ENCODE results near the gene RPIA. TPM values are rescaled to one million over a fixed set of nuclear protein-coding genes. Genes with fewer than 3 reads are reported as not detected.

The RPIA gene
- polyA plus RNA-seq, 3 donors = 12.4 to 23.1 (median 17.9) TPM

DNA sequence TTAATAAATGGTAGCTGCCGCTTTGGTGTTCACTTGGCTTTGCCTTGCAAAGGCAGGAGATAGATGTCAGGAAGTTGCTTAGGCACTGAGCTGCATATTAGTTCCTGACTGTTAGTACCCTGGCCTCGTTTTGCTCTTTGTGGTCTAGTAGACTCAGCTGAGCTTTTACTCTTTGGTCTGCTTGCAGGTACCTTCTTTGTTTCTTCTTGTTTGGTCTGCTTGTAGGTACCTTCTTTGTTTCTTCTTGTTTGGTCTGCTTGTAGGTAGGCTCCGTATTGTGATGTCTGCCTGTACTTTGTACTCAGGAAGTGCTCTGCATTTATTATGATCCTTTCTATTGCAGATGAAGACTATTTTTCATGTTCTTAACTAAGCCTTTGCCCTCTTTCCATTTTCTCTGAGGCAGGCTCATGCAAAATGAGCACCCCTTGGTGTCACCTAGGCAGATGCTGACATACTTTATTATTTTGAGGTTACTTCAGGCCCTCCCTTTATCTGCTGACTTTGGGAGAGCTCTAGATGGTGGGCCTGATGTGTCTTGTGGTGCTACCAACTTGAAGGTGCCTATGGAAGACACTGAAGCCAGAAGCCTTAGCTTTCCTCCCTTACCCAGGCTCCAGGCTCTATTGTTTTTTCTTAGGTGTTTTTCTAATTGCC, 6.0 kb downstream of the RPIA start:
- TF ChIP-seq, protein P1, sequence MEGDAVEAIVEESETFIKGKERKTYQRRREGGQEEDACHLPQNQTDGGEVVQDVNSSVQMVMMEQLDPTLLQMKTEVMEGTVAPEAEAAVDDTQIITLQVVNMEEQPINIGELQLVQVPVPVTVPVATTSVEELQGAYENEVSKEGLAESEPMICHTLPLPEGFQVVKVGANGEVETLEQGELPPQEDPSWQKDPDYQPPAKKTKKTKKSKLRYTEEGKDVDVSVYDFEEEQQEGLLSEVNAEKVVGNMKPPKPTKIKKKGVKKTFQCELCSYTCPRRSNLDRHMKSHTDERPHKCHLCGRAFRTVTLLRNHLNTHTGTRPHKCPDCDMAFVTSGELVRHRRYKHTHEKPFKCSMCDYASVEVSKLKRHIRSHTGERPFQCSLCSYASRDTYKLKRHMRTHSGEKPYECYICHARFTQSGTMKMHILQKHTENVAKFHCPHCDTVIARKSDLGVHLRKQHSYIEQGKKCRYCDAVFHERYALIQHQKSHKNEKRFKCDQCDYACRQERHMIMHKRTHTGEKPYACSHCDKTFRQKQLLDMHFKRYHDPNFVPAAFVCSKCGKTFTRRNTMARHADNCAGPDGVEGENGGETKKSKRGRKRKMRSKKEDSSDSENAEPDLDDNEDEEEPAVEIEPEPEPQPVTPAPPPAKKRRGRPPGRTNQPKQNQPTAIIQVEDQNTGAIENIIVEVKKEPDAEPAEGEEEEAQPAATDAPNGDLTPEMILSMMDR (IDR thresholded peaks at IDR 0.05) = no peak
- Histone ChIP-seq H3K4me1 (ENCODE audit: control insufficient read depth in 1 of 2, insufficient read depth in 2 of 2, low read length in 2 of 2) (peaks cover 14 to 17% of the 10 kb centered on the region in 2 donors), H4K20me1 (ENCODE audit: insufficient read depth, low read length) (peaks cover 3% of the 10 kb centered on the region), H3K27ac (ENCODE audit: low read depth in 1 of 2, low read length in 2 of 2) (no peak overlapping the region), H2AFZ (ENCODE audit: insufficient read depth, low read depth, low read length, poor library complexity, severe bottlenecking) (no peak overlapping the region), H3K79me2 (ENCODE audit: insufficient read depth, low read length) (peaks cover 50% of the 10 kb centered on the region), H3K36me3 (replicated peaks in 1 of 2; ENCODE audit: control insufficient read depth in 1 of 2, insufficient read depth in 2 of 2, low read length in 2 of 2) (peaks cover 7 to 39% of the 10 kb centered on the region in 2 donors), H3K9me3 (replicated peaks in 1 of 2; ENCODE audit: control insufficient read depth in 1 of 2, insufficient read depth in 1 of 2, low read length in 2 of 2) (no peaks in the 10 kb centered on the region), H3K4me2 (replicated peaks; ENCODE audit: extremely low read depth, low read length, poor library complexity, severe bottlenecking) (no peak overlapping the region), H3K27me3 (ENCODE audit: control insufficient read depth in 2 of 2, insufficient read depth in 2 of 2, low read length in 2 of 2) (no peaks in the 10 kb centered on the region), H3K9ac (ENCODE audit: insufficient read depth, low read length, poor library complexity, severe bottlenecking) (no peak overlapping the region), H3K4me3 (replicated peaks in 1 of 3; ENCODE audit: low read depth in 2 of 3, low read length in 3 of 3) (no peak overlapping the region)
- Mint-ChIP-seq H3K4me3 (no peak overlapping the region), H3K4me1 (peaks cover 22% of the 10 kb centered on the region), H3K9me3 (peaks cover 0 to 5% (median under 1%) of the 10 kb centered on the region in 7 donors), H3K27me3 (ENCODE audit: low read depth in 3 of 3) (no peaks in the 10 kb centered on the region), H3K27ac (no peak overlapping the region), H3K36me3 (peaks cover 37 to 41% of the 10 kb centered on the region in 2 donors)
- 44% methylated on average over 2 of the region's 3 CpGs for WGBS (ENCODE audit: insufficient coverage)
- DNase-seq = no peak
- intact Hi-C loops (cut with micrococcal nuclease) = no loop called here

DNA sequence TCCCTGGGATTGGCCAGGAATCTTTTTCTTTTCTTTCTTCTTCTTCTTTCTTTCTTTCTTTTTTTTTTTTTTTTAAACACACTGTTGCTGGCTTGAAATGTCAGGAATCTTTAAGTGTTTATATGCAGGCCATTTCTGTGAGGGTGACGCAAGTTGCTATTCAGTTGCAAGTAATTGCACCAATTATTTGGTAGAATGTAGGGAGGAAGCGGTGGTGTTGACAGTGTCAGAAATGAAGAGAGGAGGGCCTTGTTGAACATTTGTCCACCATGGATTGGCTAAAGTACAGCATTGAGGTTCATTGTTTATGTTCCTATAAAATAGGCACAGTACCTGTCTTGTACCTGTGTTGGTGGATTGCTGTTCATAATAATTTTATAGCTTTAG, 6.5 kb downstream of the RPIA start:
- H3K4me3 ChIP-seq (replicated peaks in 1 of 3; ENCODE audit: low read depth in 2 of 3, low read length in 3 of 3) = no peak overlapping the region
- H3K27ac Mint-ChIP-seq = no peak overlapping the region
- no peaks in the 10 kb centered on the region for H3K27me3 ChIP-seq (ENCODE audit: control insufficient read depth in 2 of 2, insufficient read depth in 2 of 2, low read length in 2 of 2)
- peaks cover 9 to 11% of the 10 kb centered on the region in 2 donors for H3K4me1 ChIP-seq (ENCODE audit: control insufficient read depth in 1 of 2, insufficient read depth in 2 of 2, low read length in 2 of 2)
- peaks cover 3% of the 10 kb centered on the region for H4K20me1 ChIP-seq (ENCODE audit: insufficient read depth, low read length)
- peaks cover 45% of the 10 kb centered on the region for H3K79me2 ChIP-seq (ENCODE audit: insufficient read depth, low read length)
- H3K4me2 ChIP-seq (replicated peaks; ENCODE audit: extremely low read depth, low read length, poor library complexity, severe bottlenecking) = no peak overlapping the region
- TF ChIP-seq, protein P1 (IDR thresholded peaks at IDR 0.05) = no peak
- H3K27me3 Mint-ChIP-seq (ENCODE audit: low read depth in 3 of 3) = no peaks in the 10 kb centered on the region
- DNase-seq = no peak
- no peak overlapping the region for H2AFZ ChIP-seq (ENCODE audit: insufficient read depth, low read depth, low read length, poor library complexity, severe bottlenecking)
- no peak overlapping the region for H3K27ac ChIP-seq (ENCODE audit: low read depth in 1 of 2, low read length in 2 of 2)
- 92% methylated on average over 2 of the region's 2 CpGs for WGBS (ENCODE audit: insufficient coverage)
- peaks cover 2 to 8% (median 3%) of the 10 kb centered on the region in 7 donors for H3K9me3 Mint-ChIP-seq
- H3K4me1 Mint-ChIP-seq = peaks cover 17% of the 10 kb centered on the region
- H3K36me3 Mint-ChIP-seq = peaks cover 42 to 46% of the 10 kb centered on the region in 2 donors
- H3K9ac ChIP-seq (ENCODE audit: insufficient read depth, low read length, poor library complexity, severe bottlenecking) = no peak overlapping the region
- intact Hi-C loops (cut with micrococcal nuclease) = no loop called here
- no peak overlapping the region for H3K4me3 Mint-ChIP-seq
- peaks cover 0 to 2% of the 10 kb centered on the region in 2 donors for H3K9me3 ChIP-seq (replicated peaks in 1 of 2; ENCODE audit: control insufficient read depth in 1 of 2, insufficient read depth in 1 of 2, low read length in 2 of 2)
- peaks cover 11 to 44% of the 10 kb centered on the region in 2 donors for H3K36me3 ChIP-seq (replicated peaks in 1 of 2; ENCODE audit: control insufficient read depth in 1 of 2, insufficient read depth in 2 of 2, low read length in 2 of 2)
